ENCODE measurements around the gene CREB3L2. TPM values are rescaled to one million over a fixed set of nuclear protein-coding genes. Genes with fewer than 3 reads are reported as not detected.

Gene CREB3L2
- total and polyA plus RNA-seq, 2 donors (not counting 1 experiment from before 2014, with no cell fraction given), result 13.8 to 25.1 TPM

DNA sequence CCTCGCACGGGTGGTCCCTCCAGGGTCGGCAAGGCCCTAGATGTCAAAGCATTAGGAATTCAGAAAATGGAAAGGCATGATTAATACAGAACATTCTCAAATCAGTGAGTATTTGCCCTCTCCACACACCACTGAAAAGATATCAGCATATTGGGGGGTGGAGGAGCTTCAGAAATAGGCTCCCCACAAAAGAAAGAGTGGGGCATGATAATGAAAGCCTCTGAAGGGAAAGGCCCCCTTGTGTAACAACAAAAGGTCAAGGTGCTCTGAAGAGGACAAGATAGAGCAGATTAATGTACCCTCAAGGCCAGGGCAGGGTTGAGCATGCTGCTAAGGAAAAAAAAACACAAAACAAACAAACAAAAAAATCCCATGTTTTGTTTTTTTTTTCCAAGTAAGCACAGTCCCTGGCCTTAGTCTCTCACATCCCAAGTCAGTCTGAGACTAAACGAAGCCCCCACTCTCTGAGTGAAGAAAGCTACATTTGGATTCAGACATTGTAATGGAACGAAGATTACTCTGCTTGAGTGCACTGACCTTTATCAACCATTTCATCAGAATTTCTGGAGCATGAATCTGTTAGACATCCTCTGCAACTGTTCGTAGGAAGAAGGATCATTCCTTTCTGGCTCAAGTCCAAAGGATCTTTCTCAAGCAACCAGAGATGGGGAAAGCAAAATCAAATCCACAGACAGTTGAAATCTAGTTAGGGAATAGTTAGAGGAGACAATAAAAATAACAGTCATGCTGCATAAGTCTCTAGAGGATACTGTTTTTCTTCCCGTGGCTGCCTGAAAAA, 127.7 kb downstream of the CREB3L2 start:
- Mint-ChIP-seq H3K4me3 (no peak overlapping the region), H3K9me3 (ENCODE audit: insufficient read depth) (no peaks in the 10 kb centered on the region), H3K27me3 (no peaks in the 10 kb centered on the region), H3K27ac (no peak overlapping the region), H3K4me1 (no peaks in the 10 kb centered on the region)
- no peak for DNase-seq
- H3K9me3 ChIP-seq (ENCODE audit: control extremely low read depth in 1 of 3, control insufficient read depth in 2 of 3, insufficient read depth in 1 of 3, low read length in 2 of 3), result no peaks in the 10 kb centered on the region
- no peaks in the 10 kb centered on the region for H3K27me3 ChIP-seq (replicated peaks in 1 of 4; ENCODE audit: control extremely low read depth in 1 of 4, control insufficient read depth in 3 of 4, insufficient read depth in 4 of 4, low read length in 3 of 4)
- CTCF ChIA-PET, result no interaction called here
- intact Hi-C loops (cut with micrococcal nuclease), result no loop called here
- H4K20me1 ChIP-seq (ENCODE audit: control insufficient read depth, insufficient read depth, low read length, poor library complexity, severe bottlenecking), result no peaks in the 10 kb centered on the region
- POLR2A ChIA-PET, result no interaction called here
- no peak overlapping the region for H2AFZ ChIP-seq (ENCODE audit: insufficient read depth, low read depth, low read length, poor library complexity, severe bottlenecking)
- no peaks in the 10 kb centered on the region for H3K4me1 ChIP-seq (ENCODE audit: control insufficient read depth in 2 of 2, insufficient read depth in 2 of 2, low read length in 2 of 2)
- no peak overlapping the region for H3K4me2 ChIP-seq (replicated peaks; ENCODE audit: low read depth, low read length, poor library complexity, severe bottlenecking)
- 78% methylated on average over 2 of the region's 7 CpGs for WGBS (ENCODE audit: insufficient coverage)
- H3K36me3 ChIP-seq (replicated peaks in 1 of 2; ENCODE audit: control extremely low read depth in 1 of 2, control insufficient read depth in 1 of 2, extremely low read depth in 1 of 2, insufficient read depth in 2 of 2, low read length in 1 of 2), result peaks cover 0 to 27% of the 10 kb centered on the region in 2 experiments
- ATAC-seq (ENCODE audit: low read depth), result no peak
- TF ChIP-seq EZH2 (IDR thresholded peaks at IDR 0.05; ENCODE audit: borderline replicate concordance, insufficient read depth, low read depth, low read length, poor library complexity, severe bottlenecking), result no peak
- TF ChIP-seq CTCF (IDR thresholded peaks at IDR 0.05), result no peak
- H3K27ac ChIP-seq (ENCODE audit: low read length in 2 of 2), result no peak overlapping the region
- no peaks in the 10 kb centered on the region for H3K79me2 ChIP-seq (ENCODE audit: control insufficient read depth, insufficient read depth, low read length)
- no peak overlapping the region for H3K9ac ChIP-seq (ENCODE audit: low read length)
- no peak overlapping the region for H3K4me3 ChIP-seq (ENCODE audit: control extremely low read depth in 1 of 5, extremely low read depth in 1 of 5, insufficient read depth in 1 of 5, low read depth in 2 of 5, low read length in 4 of 5)

DNA sequence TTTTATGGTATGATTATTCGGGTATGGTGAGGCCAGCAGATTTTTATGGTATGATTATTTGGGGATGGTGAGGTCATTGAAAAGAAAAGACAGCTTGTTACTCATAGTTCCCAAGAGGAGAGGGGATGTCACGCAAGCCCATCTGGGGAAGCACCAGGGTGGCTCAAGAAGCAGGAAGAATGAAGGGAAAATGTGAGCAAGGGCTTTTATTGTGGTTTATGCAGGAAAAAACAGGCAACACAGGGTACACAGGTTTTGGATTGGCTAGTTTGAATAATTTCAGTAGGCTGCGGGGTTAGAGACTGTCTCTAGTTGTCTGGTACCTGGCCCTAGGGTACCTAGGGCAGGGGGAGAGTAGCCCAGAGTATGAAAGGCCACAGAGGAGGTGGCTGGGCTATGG, 128.4 kb downstream of the CREB3L2 start:
- Mint-ChIP-seq H3K4me1 (no peaks in the 10 kb centered on the region), H3K4me3 (no peak overlapping the region), H3K27ac (no peak overlapping the region), H3K9me3 (ENCODE audit: insufficient read depth) (no peaks in the 10 kb centered on the region), H3K27me3 (no peaks in the 10 kb centered on the region)
- Histone ChIP-seq H3K4me1 (ENCODE audit: control insufficient read depth in 2 of 2, insufficient read depth in 2 of 2, low read length in 2 of 2) (no peaks in the 10 kb centered on the region), H2AFZ (ENCODE audit: insufficient read depth, low read depth, low read length, poor library complexity, severe bottlenecking) (no peak overlapping the region), H3K4me2 (replicated peaks; ENCODE audit: low read depth, low read length, poor library complexity, severe bottlenecking) (no peak overlapping the region), H4K20me1 (ENCODE audit: control insufficient read depth, insufficient read depth, low read length, poor library complexity, severe bottlenecking) (no peaks in the 10 kb centered on the region), H3K79me2 (ENCODE audit: control insufficient read depth, insufficient read depth, low read length) (no peaks in the 10 kb centered on the region), H3K36me3 (replicated peaks in 1 of 2; ENCODE audit: control extremely low read depth in 1 of 2, control insufficient read depth in 1 of 2, extremely low read depth in 1 of 2, insufficient read depth in 2 of 2, low read length in 1 of 2) (peaks cover 0 to 22% of the 10 kb centered on the region in 2 experiments), H3K27ac (ENCODE audit: low read length in 2 of 2) (no peak overlapping the region), H3K9me3 (ENCODE audit: control extremely low read depth in 1 of 3, control insufficient read depth in 2 of 3, insufficient read depth in 1 of 3, low read length in 2 of 3) (no peaks in the 10 kb centered on the region), H3K27me3 (replicated peaks in 1 of 4; ENCODE audit: control extremely low read depth in 1 of 4, control insufficient read depth in 3 of 4, insufficient read depth in 4 of 4, low read length in 3 of 4) (no peaks in the 10 kb centered on the region), H3K9ac (ENCODE audit: low read length) (no peak overlapping the region), H3K4me3 (ENCODE audit: control extremely low read depth in 1 of 5, extremely low read depth in 1 of 5, insufficient read depth in 1 of 5, low read depth in 2 of 5, low read length in 4 of 5) (no peak overlapping the region)
- WGBS (ENCODE audit: insufficient coverage), result 91% methylated on average over 3 of the region's 3 CpGs
- TF ChIP-seq CTCF (IDR thresholded peaks at IDR 0.05) (no peak), EZH2 (IDR thresholded peaks at IDR 0.05; ENCODE audit: borderline replicate concordance, insufficient read depth, low read depth, low read length, poor library complexity, severe bottlenecking) (no peak)
- POLR2A ChIA-PET, result no interaction called here
- ATAC-seq (ENCODE audit: low read depth), result no peak
- intact Hi-C loops (cut with micrococcal nuclease), result no loop called here
- DNase-seq, result no peak
- CTCF ChIA-PET, result no interaction called here

All from B cell (primary cell).